ENCODE results near the gene ARHGDIB.

- TF ChIP-seq CTCF (IDR thresholded peaks at IDR 0.05): no peak
- TF ChIP-seq POLR2AphosphoS5 (IDR thresholded peaks at IDR 0.05): no peak
- no peak for TF ChIP-seq POLR2A (IDR thresholded peaks at IDR 0.05)
These were observed 2.9 kb downstream of the ARHGDIB start for GRCh38 chr12:14958361-14959125.
